HFFc6 (cell line): ENCODE data around the gene TSPAN3. TPM values are rescaled to one million over a fixed set of nuclear protein-coding genes. Genes with fewer than 3 reads are reported as not detected.

Experiments used
- DNase-seq: peaks from one replicate; pipeline ENCODE4 v3.0.0-alpha.2; 2018
- H3K27ac Mint-ChIP-seq: 2 replicates; pipeline ENCODE4 v1.8.0; 2020; ENCODE audit warnings: mild to moderate bottlenecking, mixed read lengths
- H3K27me3 Mint-ChIP-seq: 2 replicates; pipeline ENCODE4 v1.8.0; 2021; ENCODE audit warnings: mild to moderate bottlenecking, moderate library complexity, mixed read lengths; ENCODE audit not compliant: insufficient read depth
- H3K36me3 Mint-ChIP-seq: 2 replicates; pipeline ENCODE4 v1.8.0; 2021; ENCODE audit warnings: low read depth, mixed read lengths
- H3K4me1 Mint-ChIP-seq: 2 replicates; pipeline ENCODE4 v1.8.0; 2020; ENCODE audit warnings: low read depth, mixed read lengths
- H3K4me3 Mint-ChIP-seq: 2 replicates; pipeline ENCODE4 v1.8.0; 2020; ENCODE audit warnings: mild to moderate bottlenecking, moderate library complexity, mixed read lengths
- H3K9me3 Mint-ChIP-seq: 2 replicates; pipeline ENCODE4 v1.8.0; 2020; ENCODE audit warnings: mild to moderate bottlenecking, mixed read lengths
- CTCF ChIP-seq: fragments of 200-600 bp; sonication (generic); IDR thresholded peaks from 2 replicates; pipeline ENCODE4 v1.5.0; 2021; ENCODE audit warnings: antibody characterized with exemption, mild to moderate bottlenecking
- total RNA-seq, 6 experiments: library from RNA; stranded (reverse); fragmentation: NEBNext Ultra II Directional; extraction: Animal tissue kit (Norgen Biotek cat#: 25700); gene quantifications; 2 replicates in 1 of 6; 3 replicates in 5 of 6; pipeline ENCODE4 v1.2.3, GENCODE V29; 2021

The TSPAN3 gene
- total RNA-seq, 6 experiments from 2014 or later, result 153 to 222 (median 183) TPM

DNA sequence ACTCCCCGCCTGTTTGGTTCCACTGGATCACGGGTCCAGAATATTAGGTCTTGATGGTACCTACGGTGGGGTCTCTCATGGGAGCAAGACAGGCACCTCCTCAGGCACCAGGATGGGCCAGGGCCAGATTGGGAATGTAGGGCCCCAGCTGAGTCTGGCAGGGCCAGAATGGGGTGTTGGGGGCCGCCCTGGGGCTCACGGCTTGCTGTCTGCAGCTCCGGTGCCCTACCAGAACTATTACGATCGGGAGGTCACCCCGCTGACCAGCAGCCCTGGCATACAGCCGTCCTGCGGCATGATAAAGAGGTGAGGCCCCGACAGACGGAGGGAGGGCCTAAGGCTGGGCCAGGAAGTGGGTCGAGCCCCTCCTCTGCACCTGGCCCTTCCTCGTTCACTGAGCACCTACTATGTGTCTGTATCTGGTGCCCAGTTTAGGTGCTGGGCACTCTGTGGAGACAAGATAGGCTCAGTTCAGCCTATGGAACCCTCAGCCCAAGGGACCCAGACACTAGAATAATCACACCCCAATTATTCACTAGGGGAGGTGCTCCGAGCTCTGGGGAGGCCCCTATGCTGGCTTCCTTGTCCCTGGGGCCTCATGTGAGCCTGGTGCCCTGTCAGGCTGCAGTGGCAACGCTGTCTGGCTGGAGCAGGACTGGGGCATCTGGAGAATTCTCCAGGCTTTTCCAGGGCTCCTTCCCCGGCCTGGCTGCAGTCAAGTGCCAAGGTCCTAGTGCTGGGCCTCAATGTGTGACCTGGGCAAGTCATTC lies 38.1 kb downstream of the TSPAN3 start:
- Mint-ChIP-seq H3K27ac (no peak overlapping the region), H3K27me3 (peaks cover 18% of the 10 kb centered on the region), H3K36me3 (no peaks in the 10 kb centered on the region), H3K4me1 (no peaks in the 10 kb centered on the region), H3K4me3 (no peak overlapping the region), H3K9me3 (peaks cover 13% of the 10 kb centered on the region; the same call in 1 of the 2 replicates)
- DNase-seq, result no peak
- TF ChIP-seq CTCF, result no peak

- H3K36me3 Mint-ChIP-seq, result no peaks in the 10 kb centered on the region
- H3K4me3 Mint-ChIP-seq, result no peak overlapping the region
- no peak overlapping the region for H3K27ac Mint-ChIP-seq
- H3K9me3 Mint-ChIP-seq, result peaks cover 7% of the 10 kb centered on the region; the same call in 1 of the 2 replicates
- peaks cover 15% of the 10 kb centered on the region for H3K27me3 Mint-ChIP-seq
- no peak for TF ChIP-seq CTCF
- DNase-seq, result no peak
- H3K4me1 Mint-ChIP-seq, result no peaks in the 10 kb centered on the region
Measured at GRCh38 chr15:77032052-77032646, 38.8 kb downstream of the TSPAN3 start.

GRCh38 chr15:77031376-77032050 lies 39.4 kb downstream of the TSPAN3 start:
- no peak for TF ChIP-seq CTCF
- DNase-seq, result no peak
- Mint-ChIP-seq H3K9me3 (peaks cover 4% of the 10 kb centered on the region; the same call in 1 of the 2 replicates), H3K27ac (no peak overlapping the region), H3K27me3 (peaks cover 13% of the 10 kb centered on the region), H3K36me3 (no peaks in the 10 kb centered on the region), H3K4me3 (no peak overlapping the region), H3K4me1 (no peaks in the 10 kb centered on the region)

DNA sequence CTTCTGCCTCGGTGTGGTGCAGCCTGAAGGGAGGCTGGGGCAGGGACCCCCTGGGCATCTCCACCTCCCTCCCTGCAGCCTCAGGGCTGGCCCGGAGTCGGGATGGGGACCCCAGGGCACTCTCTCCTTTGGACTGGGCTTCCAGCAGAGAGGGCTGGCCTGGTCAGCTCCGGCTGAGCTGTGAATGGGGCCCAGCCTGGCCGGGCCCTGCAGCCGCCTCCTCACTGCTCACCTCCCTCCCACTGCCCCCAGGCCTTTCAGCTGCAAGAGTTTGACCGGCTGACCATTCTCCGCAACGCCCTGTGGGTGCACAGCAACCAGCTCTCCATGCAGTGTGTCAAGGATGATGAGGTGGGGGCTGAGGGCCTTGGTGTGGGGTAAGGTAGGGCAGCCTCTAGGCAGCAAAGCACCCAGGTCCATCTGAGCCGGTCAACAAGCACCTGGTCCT lies 40.0 kb downstream of the TSPAN3 start:
- peaks cover 10% of the 10 kb centered on the region; the same call in 1 of the 2 replicates for H3K27me3 Mint-ChIP-seq
- H3K4me3 Mint-ChIP-seq, result no peak overlapping the region
- no peak for TF ChIP-seq CTCF
- H3K9me3 Mint-ChIP-seq, result no peaks in the 10 kb centered on the region
- H3K4me1 Mint-ChIP-seq, result no peaks in the 10 kb centered on the region
- H3K27ac Mint-ChIP-seq, result no peak overlapping the region
- H3K36me3 Mint-ChIP-seq, result no peaks in the 10 kb centered on the region
- no peak for DNase-seq

DNA sequence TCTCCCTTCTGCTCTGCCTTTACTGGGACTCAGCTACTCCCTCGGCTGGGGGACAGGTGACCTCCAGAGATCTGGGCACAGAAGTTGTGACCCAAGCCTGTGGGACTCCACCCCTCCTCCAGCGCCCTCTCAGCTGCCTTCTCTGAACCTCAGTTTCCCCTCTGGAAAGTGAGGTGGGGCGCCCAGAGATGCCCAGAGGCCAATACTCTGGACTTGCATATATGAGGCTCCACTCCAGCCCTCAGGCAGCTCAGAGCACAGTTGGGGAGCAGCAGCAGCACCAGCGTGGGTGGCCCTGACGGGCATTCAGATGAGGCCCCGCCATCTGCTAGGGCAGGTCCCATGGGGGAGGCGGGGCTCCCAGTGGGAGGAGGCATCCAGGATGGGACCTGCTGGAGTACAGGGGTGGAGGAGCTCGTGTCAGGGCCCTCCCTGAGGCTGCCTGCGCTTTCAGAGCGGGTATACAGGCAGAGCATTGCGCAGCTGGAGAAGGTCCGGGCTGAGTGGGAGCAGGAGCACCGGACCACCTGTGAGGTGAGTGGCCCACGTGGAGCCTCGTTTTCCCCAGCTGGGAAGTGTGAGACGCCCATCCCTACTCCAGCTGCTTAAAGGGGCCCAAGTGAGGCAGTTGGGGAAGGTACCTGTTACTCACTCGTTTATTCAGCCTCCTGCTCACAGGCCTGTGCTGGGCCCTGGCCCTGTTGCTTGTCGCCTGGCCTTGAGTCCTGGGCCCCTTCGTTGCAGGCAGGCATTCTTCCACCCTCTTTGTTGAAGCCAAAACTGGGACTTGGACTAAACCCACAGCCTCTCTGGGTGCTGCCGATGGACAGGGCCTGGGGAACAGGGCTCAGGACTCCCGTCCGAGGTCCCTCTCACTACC lies 40.6 kb downstream of the TSPAN3 start:
- Mint-ChIP-seq H3K36me3 (no peaks in the 10 kb centered on the region), H3K4me1 (no peaks in the 10 kb centered on the region), H3K27ac (no peak overlapping the region), H3K27me3 (peaks cover 11% of the 10 kb centered on the region; the same call in 1 of the 2 replicates), H3K9me3 (no peaks in the 10 kb centered on the region), H3K4me3 (no peak overlapping the region)
- TF ChIP-seq CTCF, result no peak
- DNase-seq, result no peak
